BJ (cell line): ENCODE measurements around the gene RPL15. TPM values are rescaled to one million over a fixed set of nuclear protein-coding genes. Genes with fewer than 3 reads are reported as not detected.
A peak's percentile ranks its signal among the peaks of the same experiment; 100 is the strongest.

ENCODE experiments used
- CTCF ChIA-PET: fragments of 350-600 bp; formaldehyde crosslinking; extraction: SDS; loops from one replicate; lab custom pipeline; 2021; ENCODE audit warnings: antibody characterized with exemption, inconsistent platforms; lab: Yijun Ruan, JAX
- POLR2A ChIA-PET: fragments of 300-600 bp; sonication (Branson Sonifier 250); formaldehyde crosslinking; extraction: SDS; loops from one replicate; lab custom pipeline; 2021; ENCODE audit warnings: antibody characterized with exemption; lab: Charles Lee
- DNase-seq: peaks from one replicate; pipeline ENCODE4 v3.0.0-alpha.2; 2011; ENCODE audit warnings: low read depth
- H3K27me3 ChIP-seq: 2 replicates; pipeline ENCODE4 v1.6.0; 2011; ENCODE audit warnings: low read length; ENCODE audit not compliant: control insufficient read depth, insufficient read depth
- H3K36me3 ChIP-seq: 2 replicates; pipeline ENCODE4 v1.5.1; 2011; ENCODE audit warnings: low read length; ENCODE audit not compliant: control insufficient read depth, insufficient read depth
- H3K4me3 ChIP-seq: 2 replicates; pipeline ENCODE4 v1.5.1; 2011; ENCODE audit warnings: low read depth, mild to moderate bottlenecking, control low read depth, low read length
- CTCF ChIP-seq: IDR thresholded peaks from 2 replicates; pipeline ENCODE4 v1.5.1; 2011; ENCODE audit warnings: low read depth, mild to moderate bottlenecking, control low read depth, inconsistent platforms, low read length, moderate library complexity; ENCODE audit not compliant: insufficient read depth
- polyA plus RNA-seq: library from polyadenylated mRNA; depleted of rRNA; stranded (reverse); fragments of >200 nt; gene quantifications from 2 replicates; pipeline ENCODE4 v1.2.3, GENCODE V29; 2011

RPL15 gene
- polyA plus RNA-seq, 1 experiment: 5,733 TPM

- DNase-seq: no peak
- ChIA-PET CTCF (no interaction called here), POLR2A (no interaction called here)
- Histone ChIP-seq H3K27me3 (peaks cover 2% of the 10 kb centered on the region; the same call in 1 of the 2 replicates), H3K4me3 (no peak overlapping the region), H3K36me3 (no peaks in the 10 kb centered on the region)
- TF ChIP-seq CTCF: no peak
Observed at GRCh38 chr3:23940775-23941174, 23.8 kb downstream of the RPL15 start.

- TF ChIP-seq CTCF: no peak
- ChIA-PET POLR2A (no interaction called here), CTCF (no interaction called here)
- Histone ChIP-seq H3K27me3 (no peaks in the 10 kb centered on the region), H3K36me3 (no peaks in the 10 kb centered on the region), H3K4me3 (no peak overlapping the region)
- DNase-seq: no peak
Observed at GRCh38 chr3:23941440-23941839, 24.5 kb downstream of the RPL15 start.

- CTCF ChIA-PET: no interaction called here
- Histone ChIP-seq H3K27me3 (no peaks in the 10 kb centered on the region), H3K36me3 (no peaks in the 10 kb centered on the region), H3K4me3 (no peak overlapping the region)
- no peak for DNase-seq
- POLR2A ChIA-PET: no interaction called here
- TF ChIP-seq CTCF: no peak
Observed at GRCh38 chr3:23942546-23942945, 25.6 kb downstream of the RPL15 start.

GRCh38 chr3:23944007-23944783, 27.3 kb downstream of the RPL15 start:
- no peak for DNase-seq
- ChIA-PET CTCF (interaction anchor here (0.8 to 1.0 kb wide), 2 partner anchors 18 to 20 kb away, joined by 3 to 5 read pairs; no protein-coding TSS in a partner anchor), POLR2A (no interaction called here)
- TF ChIP-seq CTCF: no peak
- no peaks in the 10 kb centered on the region for H3K27me3 ChIP-seq
- H3K36me3 ChIP-seq: no peaks in the 10 kb centered on the region
- H3K4me3 ChIP-seq: peak overlapping the region; percentile 57

GRCh38 chr3:23944861-23945662, 28.1 kb downstream of the RPL15 start, which contains the start of gene NR1D2:
NR1D2 (plus strand) TSS chr3:23945286; CDS start chr3:23945579, 293 bp downstream.
- Histone ChIP-seq H3K36me3 (no peaks in the 10 kb centered on the region), H3K27me3 (no peaks in the 10 kb centered on the region), H3K4me3 (peak within 1 kb of the TSS; percentile 77)
- TF ChIP-seq CTCF: no peak
- POLR2A ChIA-PET: no interaction called here
- CTCF ChIA-PET: no interaction called here
- DNase-seq: no peak
